Thoracic aorta (tissue), 2 donors: ENCODE results near the gene PLD4. TPM values are rescaled to one million over a fixed set of nuclear protein-coding genes. Genes with fewer than 3 reads are reported as not detected.

Experiments used
- ATAC-seq: fragments of 150-250 bp; one replicate; pipeline ENCODE4 v1.8.0; 2017; ENCODE audit warnings: low read depth; ENCODE audit not compliant: insufficient number of reproducible peaks, low FRiP score
- DNase-seq: peaks from one replicate; pipeline ENCODE4 v3.0.0-alpha.2; 2020; ENCODE audit warnings: low spot score
- H3K27ac ChIP-seq, 2 donors: fragments of 200-600 bp; sonication (generic); 1 replicate in 1 of 2; 2 replicates in 1 of 2; pipeline ENCODE4 v1.5.1; 2016; ENCODE audit warnings: mild to moderate bottlenecking in 2 of 2, moderate library complexity in 2 of 2
- H3K27me3 ChIP-seq: fragments of 200-600 bp; sonication (generic); replicated peaks from 2 replicates; pipeline ENCODE4 v1.6.0; 2016; ENCODE audit warnings: mild to moderate bottlenecking; ENCODE audit not compliant: insufficient read depth
- H3K36me3 ChIP-seq: fragments of 200-600 bp; sonication (generic); one replicate; pipeline ENCODE4 v1.5.1; 2016
- H3K4me1 ChIP-seq, 2 donors: fragments of 200-600 bp; sonication (generic); 1 replicate in 1 of 2; 2 replicates in 1 of 2; pipeline versions ENCODE4 v1.5.1 to v1.6.0; 2016; ENCODE audit warnings: low read depth in 2 of 2, mild to moderate bottlenecking in 1 of 2; ENCODE audit not compliant: control insufficient read depth in 1 of 2
- H3K4me3 ChIP-seq: fragments of 200-600 bp; sonication (generic); 2 replicates; pipeline ENCODE4 v1.5.1; 2016; ENCODE audit warnings: mild to moderate bottlenecking
- H3K9me3 ChIP-seq: fragments of 200-600 bp; sonication (generic); 2 replicates; pipeline ENCODE4 v1.5.1; 2016
- CTCF ChIP-seq: fragments of 200-600 bp; sonication (generic); IDR thresholded peaks from one replicate; pipeline ENCODE4 v1.5.1; 2019; ENCODE audit warnings: antibody characterized with exemption
- total RNA-seq, 2 donors: library from RNA; depleted of rRNA; stranded (reverse); fragments of >200 nt; gene quantifications; one replicate each; pipeline versions ENCODE4 v1.1.0 to v1.2.3, GENCODE V29; 2016

The PLD4 gene
- total RNA-seq, 2 donors from 2014 or later, result 0.35 TPM; not detected in 1

- TF ChIP-seq CTCF, result peak; percentile 93
- ATAC-seq, result no peak
- H3K27ac ChIP-seq, result no peak overlapping the region
Measured at GRCh38 chr14:104976198-104977007, 51.7 kb downstream of the PLD4 start.

GRCh38 chr14:104977008-104977680 is 52.5 kb downstream of the PLD4 start:
- H3K9me3 ChIP-seq, result no peaks in the 10 kb centered on the region
- H3K27me3 ChIP-seq, result no peaks in the 10 kb centered on the region
- H3K27ac ChIP-seq, result no peak overlapping the region
- H3K4me3 ChIP-seq, result peak overlapping the region; percentile 76
- H3K36me3 ChIP-seq, result no peaks in the 10 kb centered on the region
- ATAC-seq (no peak), DNase-seq (no peak)
- no peak for TF ChIP-seq CTCF
- H3K4me1 ChIP-seq, result peaks cover 31 to 78% of the 10 kb centered on the region in 2 donors

More at GRCh38 chr14:104976198-104977007, 51.7 kb downstream of the PLD4 start:
- H3K4me3 ChIP-seq, result no peak overlapping the region
- H3K27me3 ChIP-seq, result no peaks in the 10 kb centered on the region
- no peaks in the 10 kb centered on the region for H3K36me3 ChIP-seq
- no peak for DNase-seq
- no peaks in the 10 kb centered on the region for H3K9me3 ChIP-seq
- peaks cover 31 to 84% of the 10 kb centered on the region in 2 donors for H3K4me1 ChIP-seq

GRCh38 chr14:104977681-104978653 is 53.3 kb downstream of the PLD4 start, which contains the start of gene AHNAK2:
AHNAK2 (minus strand) TSS chr14:104978374; CDS start chr14:104978237, 137 bp downstream.
- Histone ChIP-seq H3K36me3 (no peaks in the 10 kb centered on the region), H3K9me3 (no peaks in the 10 kb centered on the region), H3K4me1 (peaks cover 25 to 69% of the 10 kb centered on the region in 2 donors), H3K4me3 (peak within 1 kb of the TSS; percentile 76), H3K27ac (no peak within 1 kb of the TSS), H3K27me3 (no peaks in the 10 kb centered on the region)
- TF ChIP-seq CTCF, result no peak
- no peak for ATAC-seq
- no peak for DNase-seq

GRCh38 chr14:104978746-104979691 is 54.3 kb downstream of the PLD4 start:
- no peaks in the 10 kb centered on the region for H3K36me3 ChIP-seq
- H3K4me3 ChIP-seq, result peak overlapping the region; percentile 76
- DNase-seq (no peak), ATAC-seq (no peak)
- no peaks in the 10 kb centered on the region for H3K27me3 ChIP-seq
- H3K4me1 ChIP-seq, result peaks cover 23 to 59% of the 10 kb centered on the region in 2 donors
- no peak overlapping the region for H3K27ac ChIP-seq
- TF ChIP-seq CTCF, result no peak
- H3K9me3 ChIP-seq, result no peaks in the 10 kb centered on the region
